K562 (cell line): Measurements from ENCODE around the gene MTHFS. TPM values are rescaled to one million over a fixed set of nuclear protein-coding genes. Genes with fewer than 3 reads are reported as not detected.

Experiments
- ATAC-seq: fragments of 200-7000 bp; cut with Tn5 transposase; 3 replicates; pipeline ENCODE4 v1.9.1; 2020; ENCODE audit warnings: moderate library complexity
- BruUV-seq: library from RNA; stranded (reverse); fragments of 400-500 nt; replicated peaks from 2 replicates; lab custom pipeline; 2021; lab: Mats Ljungman, UMichigan
- CTCF ChIA-PET: fragments of 300-600 bp; formaldehyde crosslinking; extraction: SDS; loops from one replicate; lab custom pipeline; 2021; ENCODE audit warnings: low intra/inter-chr PET ratio; lab: Yijun Ruan, JAX
- POLR2A ChIA-PET: fragments of 300-600, 350-650 bp; sonication (Branson Sonifier 250); formaldehyde crosslinking; extraction: SDS; loops from one replicate; lab custom pipeline; 2021; ENCODE audit warnings: antibody characterized with exemption, inconsistent platforms; lab: Yijun Ruan, JAX
- DNase-seq, 4 experiments: peaks; one replicate each; pipeline versions ENCODE4 v3.0.0 to v3.0.0-alpha.2; 2011 to 2018; ENCODE audit warnings: low spot score in 3 of 4, mixed read lengths in 3 of 4; ENCODE audit errors: extremely low read depth in 1 of 4
- FAIRE-seq: peaks from 2 replicates; lab custom pipeline; 2011; peaks lifted over from hg19 to GRCh38; lab: Jason Lieb, UNC
- H2AFZ ChIP-seq: 2 replicates; pipeline ENCODE4 v1.6.0; 2011; ENCODE audit warnings: low read depth, low read length, control low read depth, inconsistent platforms
- H3K27ac ChIP-seq: fragments of 200-600 bp; 3 replicates; pipeline ENCODE4 v1.8.0; 2011; ENCODE audit warnings: low read depth, mild to moderate bottlenecking, control low read depth, inconsistent platforms, low read length, moderate library complexity, mixed read lengths; ENCODE audit errors: extremely low read depth
- H3K27me3 ChIP-seq, 2 experiments: fragments of 300-600 bp in 1 of 2; 2 replicates in 1 of 2; 3 replicates in 1 of 2; pipeline versions ENCODE4 v1.6.0 to v1.8.0; 2011; ENCODE audit warnings: inconsistent platforms in 2 of 2, low read length in 2 of 2, mild to moderate bottlenecking in 1 of 2, mixed read lengths in 1 of 2, moderate library complexity in 1 of 2; ENCODE audit not compliant: control insufficient read depth in 2 of 2, insufficient read depth in 2 of 2
- H3K36me3 ChIP-seq: fragments of 300-600 bp; 3 replicates; pipeline ENCODE4 v1.8.0; 2011; ENCODE audit warnings: mild to moderate bottlenecking, low read length, inconsistent platforms; ENCODE audit not compliant: control insufficient read depth, insufficient read depth
- H3K4me1 ChIP-seq, 2 experiments: fragments of 200-600 bp in 1 of 2; replicated peaks in 1 of 2; 2 replicates in 1 of 2; 3 replicates in 1 of 2; pipeline versions ENCODE4 v1.5.1 to v1.8.0; 2011; ENCODE audit warnings: inconsistent platforms in 2 of 2, low read length in 2 of 2, mild to moderate bottlenecking in 1 of 2, mixed read lengths in 1 of 2, moderate library complexity in 1 of 2; ENCODE audit not compliant: control insufficient read depth in 2 of 2, insufficient read depth in 2 of 2
- H3K4me2 ChIP-seq: 2 replicates; pipeline ENCODE4 v1.6.1; 2011; ENCODE audit warnings: low read length, control low read depth, inconsistent platforms, mixed read lengths; ENCODE audit not compliant: insufficient read depth
- H3K4me3 ChIP-seq: fragments of 200-600 bp; sonication (generic), shearing (Covaris generic); 2 replicates; pipeline ENCODE4 v1.5.1; 2016; ENCODE audit warnings: control low read depth, inconsistent platforms
- H3K79me2 ChIP-seq: fragments of 200-600 bp; 3 replicates; pipeline ENCODE4 v1.8.0; 2011; ENCODE audit warnings: low read length, inconsistent platforms; ENCODE audit not compliant: control insufficient read depth, insufficient read depth
- H3K9ac ChIP-seq, 2 experiments: 2 replicates each; pipeline versions ENCODE4 v1.6.0 to v1.6.1; 2011; ENCODE audit warnings: low read depth in 2 of 2, low read length in 2 of 2, control low read depth in 1 of 2, inconsistent platforms in 1 of 2, mild to moderate bottlenecking in 1 of 2, mixed read lengths in 1 of 2; ENCODE audit not compliant: insufficient read depth in 1 of 2
- H3K9me1 ChIP-seq: one replicate; pipeline ENCODE4 v1.6.0; 2011; ENCODE audit warnings: inconsistent platforms, mild to moderate bottlenecking, low read length, moderate library complexity; ENCODE audit not compliant: control insufficient read depth, insufficient read depth
- H3K9me3 ChIP-seq: replicated peaks from 2 replicates; pipeline ENCODE4 v1.5.1; 2011; ENCODE audit warnings: low read depth, low read length, inconsistent platforms; ENCODE audit not compliant: control insufficient read depth, insufficient read depth
- H4K20me1 ChIP-seq: replicated peaks from 2 replicates; pipeline ENCODE4 v1.6.1; 2011; ENCODE audit warnings: low read length, inconsistent platforms, mixed read lengths; ENCODE audit not compliant: control insufficient read depth, insufficient read depth
- C11orf30 ChIP-seq: fragments of 450-650 bp; IDR thresholded peaks from 2 replicates; pipeline ENCODE4 v1.6.1; 2016; ENCODE audit warnings: low read depth, mild to moderate bottlenecking
- CEBPB ChIP-seq: fragments of 450-650 bp; IDR thresholded peaks from 2 replicates; pipeline ENCODE4 v1.6.1; 2016; ENCODE audit warnings: missing genetic modification characterization, missing compliant biosample characterization
- MAFF ChIP-seq: IDR thresholded peaks from 2 replicates; pipeline ENCODE4 v1.6.1; 2012; ENCODE audit warnings: low read length, improper control_type of control experiment
- MAFG ChIP-seq: fragments of 450-650 bp; conservative IDR thresholded peaks from 2 replicates; pipeline ENCODE4 v1.6.1; 2016; ENCODE audit warnings: missing genetic modification characterization, missing compliant biosample characterization
- MAFK ChIP-seq: IDR thresholded peaks from 2 replicates; pipeline ENCODE4 v1.6.1; 2011; ENCODE audit warnings: low read length, improper control_type of control experiment
- NELFE ChIP-seq: IDR thresholded peaks from 2 replicates; pipeline ENCODE4 v1.6.1; 2011; ENCODE audit warnings: mild to moderate bottlenecking; ENCODE audit not compliant: insufficient read depth, insufficient read length
- NFE2 ChIP-seq: IDR thresholded peaks from 2 replicates; pipeline ENCODE4 v1.6.1; 2014; ENCODE audit warnings: antibody characterized with exemption, low read depth
- RCOR1 ChIP-seq, 2 experiments: IDR thresholded peaks; 2 replicates each; pipeline ENCODE4 v1.6.1; 2012; ENCODE audit warnings: low read depth in 2 of 2, low read length in 2 of 2, borderline replicate concordance in 1 of 2, improper control_type of control experiment in 1 of 2
- SMC3 ChIP-seq: conservative IDR thresholded peaks from 2 replicates; pipeline ENCODE4 v1.6.1; 2011; ENCODE audit warnings: low read depth, low read length, improper control_type of control experiment; ENCODE audit not compliant: insufficient read depth
- TRIM24 ChIP-seq, 2 experiments: fragments of 450-650 bp; IDR thresholded peaks; 2 replicates each; pipeline ENCODE4 v1.6.1; 2016
- ZNF316 ChIP-seq: fragments of 450-650 bp; IDR thresholded peaks from 2 replicates; pipeline ENCODE4 v1.6.1; 2016
- WGBS: fragments of 100-300 bp; shearing (Covaris generic); methylation state at CpG from one replicate; pipeline ENCODE4 v1.1.6; 2016; ENCODE audit warnings: low coverage, mixed read lengths; ENCODE audit not compliant: insufficient coverage; ENCODE audit errors: missing lambda C conversion rate; 5-methylcytosine and 5-hydroxymethylcytosine counted together
- in situ Hi-C: fragments of 300-500 bp; cut with MboI; formaldehyde crosslinking; loops from 4 replicates; pipeline ENCODE4 v1.15.0; 2018; ENCODE audit warnings: inconsistent platforms, mixed read lengths
- intact Hi-C: fragments of 100-400 bp; cut with micrococcal nuclease; formaldehyde crosslinking; loops from 2 replicates; pipeline ENCODE4 v1.14.2; 2022
- polyA plus RNA-seq, 8 experiments: library from polyadenylated mRNA; depleted of rRNA in 4 of 8; stranded (reverse) in 5 of 8; unstranded in 3 of 8; fragments of >200 nt; fragmentation: Nextera tagmentation in 2 of 8; fragmentation: Illumina TruSeq in 1 of 8; extraction: Ambion mirVana in 2 of 8; extraction: Trizol in 1 of 8; gene quantifications; 2 replicates each; pipeline versions ENCODE4 v1.2.1 to v1.2.3, GENCODE V29; 2011 to 2014; ENCODE audit warnings: inconsistent platforms in 1 of 8, missing spikeins in 1 of 8
- total RNA-seq, 7 experiments: library from RNA; depleted of rRNA in 6 of 7; stranded (reverse); fragments of >200 nt in 6 of 7; fragmentation: Illumina TruSeq in 2 of 7; extraction: Trizol in 2 of 7; gene quantifications; 2 replicates each; pipeline versions ENCODE4 v1.2.1 to v1.2.3, GENCODE V29; 2011 to 2021; ENCODE audit warnings: low replicate concordance in 1 of 7

The MTHFS gene
- total and polyA plus RNA-seq, 9 of the 15 experiments (the other 6 are each of a cell fraction or from before 2014, with no cell fraction given), result 17.8 to 79.3 (median 41.7) TPM

DNA sequence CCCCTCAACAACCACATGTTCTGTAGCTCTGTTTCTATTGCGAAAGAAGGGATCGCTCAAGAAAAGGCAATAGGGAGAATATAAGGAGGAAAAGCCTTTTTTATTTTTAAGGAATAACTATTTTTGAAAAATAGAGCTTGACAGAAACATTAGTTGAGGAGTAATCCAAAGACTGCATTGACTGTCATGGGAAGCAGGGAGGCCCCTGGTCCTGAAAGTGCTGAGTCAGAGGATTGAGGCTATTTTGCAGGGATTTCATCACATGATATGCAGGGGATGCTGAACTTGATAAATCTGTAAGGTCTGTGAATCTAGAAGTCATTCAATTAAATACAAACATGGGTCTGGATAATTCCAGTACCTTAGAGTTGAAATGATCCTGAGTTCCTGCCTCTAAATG is 92.0 kb downstream of the MTHFS start:
- Histone ChIP-seq H3K9ac (no peak overlapping the region), H4K20me1 (no peaks in the 10 kb centered on the region), H3K36me3 (no peaks in the 10 kb centered on the region), H3K4me3 (no peak overlapping the region), H2AFZ (no peak overlapping the region), H3K9me3 (no peaks in the 10 kb centered on the region), H3K79me2 (no peaks in the 10 kb centered on the region)
- BruUV-seq, result no TSS peak
- intact Hi-C loops, result no loop called here
- ChIA-PET POLR2A (no interaction called here), CTCF (no interaction called here)
- in situ Hi-C loops, result no loop called here
- no peak for FAIRE-seq
- 0% methylated on average over 2 of the region's 2 CpGs for WGBS
- TF ChIP-seq NFE2, result peak; percentile 63
- TF ChIP-seq SMC3, result no peak
- TF ChIP-seq NELFE, result no peak
- peak; percentile 79 for TF ChIP-seq MAFG
- peak; percentile 83 for TF ChIP-seq MAFK
- TF ChIP-seq MAFF, result peak; percentile 83
- TF ChIP-seq ZNF316, result peak; percentile 91
- peak; percentile 56; the same call in 1 of the 2 replicates for TF ChIP-seq CEBPB
- 0 out of 4 replicates have a peak, but pooled peaks of 1 of the 2 experiments have one; percentile 30 for TF ChIP-seq RCOR1 (IDR thresholded peaks at IDR 0.05; ENCODE audit: borderline replicate concordance in 1 of 2, low read depth in 2 of 2, low read length in 2 of 2)
- peak; percentile 88 for TF ChIP-seq C11orf30
- TF ChIP-seq TRIM24 (IDR thresholded peaks at IDR 0.05), result peak in 1 of 2 experiments; percentile 14; a peak in 1 of 4 replicates
- TF ChIP-seq, all 486 proteins: peak for 9
- peaks cover 2% of the 10 kb centered on the region for H3K9me1 ChIP-seq
- H3K4me1 ChIP-seq, result no peaks in the 10 kb centered on the region
- H3K27ac ChIP-seq, result no peak overlapping the region
- peaks cover 4 to 18% of the 10 kb centered on the region in 2 experiments; a peak in 4 of 5 replicates for H3K27me3 ChIP-seq
- ATAC-seq (no peak), DNase-seq (no peak)
- no peak overlapping the region for H3K4me2 ChIP-seq
